Transverse colon (tissue), 4 donors: ENCODE data around the gene UBE2K. TPM values are rescaled to one million over a fixed set of nuclear protein-coding genes. Genes with fewer than 3 reads are reported as not detected.
"Not testable (repeated sequence)": the region's sequence is repeated elsewhere in the genome, so short reads cannot be mapped to it uniquely, and the experiment has no call there.

Source experiments
- DNase-seq: peaks from one replicate; pipeline ENCODE4 v3.0.0-alpha.2; 2019
- H3K27ac ChIP-seq, 4 donors: fragments of 200-600 bp; sonication (generic); 2 replicates each; pipeline ENCODE4 v1.5.1; 2016 to 2018; ENCODE audit warnings: inconsistent platforms in 4 of 4
- H3K27me3 ChIP-seq: fragments of 200-600 bp; sonication (generic); 2 replicates; pipeline ENCODE4 v1.5.1; 2017; ENCODE audit warnings: inconsistent platforms
- H3K36me3 ChIP-seq, 4 donors: fragments of 200-600 bp; sonication (generic); 2 replicates each; pipeline ENCODE4 v1.5.1; 2017 to 2019; ENCODE audit warnings: inconsistent platforms in 4 of 4
- H3K4me1 ChIP-seq, 4 donors: fragments of 200-600 bp; sonication (generic); 2 replicates each; pipeline ENCODE4 v1.5.1; 2017 to 2020; ENCODE audit warnings: inconsistent platforms in 4 of 4
- H3K4me3 ChIP-seq, 4 donors: fragments of 200-600 bp; sonication (generic); 1 replicate in 1 of 4; 2 replicates in 3 of 4; pipeline versions ENCODE4 v1.5.1 to v1.6.1; 2017 to 2019; ENCODE audit warnings: inconsistent platforms in 4 of 4
- H3K9me3 ChIP-seq, 2 donors: fragments of 200-600 bp; sonication (generic); 2 replicates each; pipeline ENCODE4 v1.5.1; 2017 to 2019; ENCODE audit warnings: inconsistent platforms in 2 of 2
- CTCF ChIP-seq, 5 experiments: fragments of 200-600 bp in 3 of 5; fragments of 450-650 bp in 2 of 5; sonication (generic) in 3 of 5; IDR thresholded peaks; 1 replicate in 2 of 5; 2 replicates in 3 of 5; pipeline ENCODE4 v1.5.1; 2016 to 2017; ENCODE audit warnings: antibody characterized with exemption in 5 of 5, inconsistent platforms in 3 of 5, mild to moderate bottlenecking in 2 of 5, moderate library complexity in 1 of 5
- EP300 ChIP-seq: sonication (generic); formaldehyde crosslinking; IDR thresholded peaks from one replicate; pipeline ENCODE4 v1.6.1; 2017; ENCODE audit warnings: antibody characterized with exemption, low read depth
- POLR2A ChIP-seq: fragments of 450-650 bp; IDR thresholded peaks from one replicate; pipeline ENCODE4 v1.6.1; 2016; ENCODE audit warnings: antibody characterized with exemption, mild to moderate bottlenecking, moderate library complexity
- POLR2AphosphoS5 ChIP-seq, 3 donors: sonication (generic); formaldehyde crosslinking; IDR thresholded peaks; one replicate each; pipeline ENCODE4 v1.6.1; 2016; ENCODE audit warnings: antibody characterized with exemption in 3 of 3
- WGBS, 2 donors: methylation state at CpG; one replicate each; pipeline ENCODE4 v1.1.5; 2018; ENCODE audit warnings: low coverage in 1 of 2; 5-methylcytosine and 5-hydroxymethylcytosine counted together
- in situ Hi-C, 4 donors: fragments of 200-750 bp; cut with MboI; loops; one replicate each; pipeline versions ENCODE4 v1.15.0 to v1.15.1; 2017; ENCODE audit warnings: low sequenced_read_pairs in 3 of 4, low pct_ligation_motif_present in 1 of 4, low pct_unique_long_range_greater_than_20kb in 1 of 4
- intact Hi-C: fragments of 100-400 bp; cut with DNase I; formaldehyde crosslinking; loops from one replicate; pipeline ENCODE4 v1.15.1; 2023; ENCODE audit warnings: low total_unique reads
- total RNA-seq, 4 donors: library from RNA; depleted of rRNA; stranded (reverse); fragments of >200 nt; gene quantifications; one replicate each; pipeline ENCODE4 v1.1.0, GENCODE V29; 2016

UBE2K gene
- total RNA-seq, 4 donors from 2014 or later = 18.9 to 48.6 (median 37.3) TPM

DNA sequence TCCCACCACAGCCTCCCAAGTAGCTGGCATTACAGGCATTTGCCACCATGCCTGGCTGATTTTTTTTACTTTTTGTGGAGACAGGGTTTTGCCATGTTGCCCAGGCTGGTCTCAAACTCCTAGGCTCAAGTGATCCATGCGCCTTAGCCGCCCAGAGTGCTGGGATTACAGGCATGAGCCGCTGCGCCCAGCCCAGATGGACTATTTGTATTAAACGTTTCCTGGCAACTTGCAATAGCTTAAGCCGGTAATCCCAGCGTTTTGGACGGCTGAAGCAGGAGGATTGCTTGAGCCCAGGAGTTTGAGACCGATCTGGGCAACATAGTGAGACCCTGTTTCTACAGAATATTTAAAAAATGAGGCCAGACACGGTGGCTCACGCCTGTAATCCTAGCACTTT is 18.4 kb downstream of the UBE2K start:
- Histone ChIP-seq H3K9me3 (no peaks in the 10 kb centered on the region), H3K36me3 (no peaks in the 10 kb centered on the region), H3K27me3 (no peaks in the 10 kb centered on the region), H3K4me3 (no peak overlapping the region), H3K4me1 (peaks cover 5 to 38% (median 7%) of the 10 kb centered on the region in 4 donors), H3K27ac (no peak overlapping the region)
- no peak for DNase-seq
- 84 to 93% methylated on average over 6 to 11 of the region's 11 CpGs for WGBS, 2 donors
- intact Hi-C loops (no loop called here), in situ Hi-C loops (no loop called here)
- no peak for TF ChIP-seq POLR2A

GRCh38 chr4:39717743-39718142 is 19.8 kb downstream of the UBE2K start:
- H3K27me3 ChIP-seq, H3K36me3 ChIP-seq, in situ Hi-C loops, H3K27ac ChIP-seq, H3K4me3 ChIP-seq, intact Hi-C loops, H3K9me3 ChIP-seq, DNase-seq: not testable (repeated sequence)
- 86% methylated on average over 8 to 19 of the region's 19 CpGs for WGBS, 2 donors
- H3K4me1 ChIP-seq = peaks cover 5 to 34% (median 7%) of the 10 kb centered on the region in 4 donors

DNA sequence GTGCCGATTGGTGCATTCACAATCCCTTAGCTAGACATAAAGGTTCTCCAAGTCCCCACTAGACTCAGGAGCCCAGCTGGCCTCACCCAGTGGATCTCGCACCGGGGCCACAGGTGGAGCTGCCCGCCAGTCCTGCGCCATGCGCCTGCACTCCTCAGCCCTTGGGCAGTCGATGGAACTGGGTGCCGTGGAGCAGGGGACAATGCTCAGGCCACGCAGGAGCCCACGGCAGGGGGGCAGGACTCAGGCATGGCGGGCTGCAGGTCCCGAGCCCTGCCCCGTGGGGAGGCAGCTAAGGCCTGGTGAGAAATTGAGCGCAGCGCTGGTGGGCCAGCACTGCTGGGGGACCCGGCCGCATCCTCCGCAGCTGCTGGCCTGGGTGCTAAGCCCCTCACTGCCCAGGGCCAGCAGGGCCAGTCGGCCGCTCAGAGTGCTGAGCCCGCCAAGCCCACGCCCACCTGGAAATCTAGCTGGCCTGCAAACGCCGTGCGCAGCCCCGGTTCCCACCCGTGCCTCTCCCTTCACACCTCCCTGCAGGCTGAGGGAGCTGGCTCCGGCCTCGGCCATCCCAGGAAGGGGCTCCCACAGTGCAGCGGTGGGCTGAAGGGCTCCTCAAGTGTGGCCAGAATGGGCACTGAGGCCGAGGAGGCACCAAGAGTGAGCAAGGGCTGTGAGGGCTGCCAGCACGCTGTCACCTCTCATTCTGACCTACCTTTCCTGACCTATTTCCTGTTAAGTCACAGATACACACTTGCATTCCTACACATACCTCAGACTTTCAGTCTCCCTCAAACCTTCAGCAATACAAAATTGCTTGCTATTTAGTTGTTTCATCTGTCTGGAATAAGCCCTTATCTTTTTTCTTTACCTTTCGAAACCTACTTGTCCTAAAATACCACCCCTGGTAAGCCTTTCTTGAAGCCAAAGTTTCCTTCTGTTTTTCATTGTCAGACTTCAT is 20.7 kb downstream of the UBE2K start:
- Histone ChIP-seq H3K9me3 (no peaks in the 10 kb centered on the region), H3K27ac (no peak overlapping the region), H3K4me1 (peaks cover 3 to 28% (median 7%) of the 10 kb centered on the region in 4 donors), H3K4me3 (no peak overlapping the region), H3K27me3 (no peaks in the 10 kb centered on the region), H3K36me3 (no peaks in the 10 kb centered on the region)
- intact Hi-C loops = no loop called here
- in situ Hi-C loops = no loop called here
- DNase-seq = no peak
- no peak for TF ChIP-seq POLR2AphosphoS5 (IDR thresholded peaks at IDR 0.05)
- no peak for TF ChIP-seq EP300
- TF ChIP-seq POLR2A = no peak
- TF ChIP-seq CTCF (IDR thresholded peaks at IDR 0.05) = no peak
- WGBS, 2 donors = 92% methylated on average over 1 to 25 of the region's 33 CpGs

DNA sequence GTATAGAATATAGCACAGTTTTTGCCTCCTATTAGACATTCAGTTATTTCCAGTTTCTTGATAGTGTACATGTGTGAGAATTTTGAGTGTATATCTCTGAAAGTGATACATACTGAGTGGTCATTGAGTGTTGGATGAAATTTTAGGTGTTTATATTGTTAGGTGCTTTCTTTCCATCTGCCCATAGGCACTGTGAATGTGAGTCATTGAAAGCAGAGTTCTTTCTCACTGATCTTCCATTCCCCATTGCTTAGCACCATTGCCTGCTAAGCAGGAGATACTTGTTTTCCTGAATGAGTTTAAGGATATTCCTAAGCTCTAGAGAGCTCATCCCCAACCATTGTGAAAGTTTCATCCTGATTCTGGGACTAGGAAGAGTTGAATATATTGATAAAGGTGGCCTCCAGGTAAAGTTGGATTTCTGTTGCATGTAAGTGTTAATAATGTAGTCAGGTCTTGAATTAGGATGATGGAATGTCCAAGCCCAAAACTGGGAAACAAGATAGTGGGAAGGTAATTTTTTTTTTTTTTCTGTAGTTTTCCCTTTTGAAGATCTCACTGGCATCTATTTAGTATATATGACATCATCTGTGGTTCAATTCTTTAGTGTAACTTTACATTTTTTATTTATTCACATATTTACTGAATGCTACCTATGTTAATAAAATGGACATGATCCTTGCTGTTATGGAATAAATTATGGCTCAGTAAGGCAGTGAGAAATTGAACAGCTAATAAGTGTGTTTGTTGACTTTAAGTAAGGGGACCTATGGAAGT is 22.1 kb downstream of the UBE2K start:
- no peak for TF ChIP-seq EP300
- no peak for TF ChIP-seq CTCF (IDR thresholded peaks at IDR 0.05)
- TF ChIP-seq POLR2A = no peak
- DNase-seq = no peak
- no peaks in the 10 kb centered on the region for H3K36me3 ChIP-seq
- in situ Hi-C loops (no loop called here), intact Hi-C loops (no loop called here)
- H3K9me3 ChIP-seq = no peaks in the 10 kb centered on the region
- no peaks in the 10 kb centered on the region for H3K27me3 ChIP-seq
- no peak overlapping the region for H3K4me3 ChIP-seq
- H3K27ac ChIP-seq = no peak overlapping the region
- peaks cover 0 to 24% (median 1%) of the 10 kb centered on the region in 4 donors for H3K4me1 ChIP-seq

GRCh38 chr4:39721273-39721672 is 23.3 kb downstream of the UBE2K start:
- WGBS, 2 donors = 65 to 72% methylated on average over 5 to 6 of the region's 6 CpGs
- H3K27ac ChIP-seq, in situ Hi-C loops, H3K36me3 ChIP-seq, H3K9me3 ChIP-seq, H3K27me3 ChIP-seq, DNase-seq, H3K4me3 ChIP-seq, intact Hi-C loops: not testable (repeated sequence)
- peaks cover 0 to 31% (median 1%) of the 10 kb centered on the region in 4 donors for H3K4me1 ChIP-seq
